ENCODE results near the gene INPP4A. TPM values are rescaled to one million over a fixed set of nuclear protein-coding genes. Genes with fewer than 3 reads are reported as not detected.

INPP4A gene
- total RNA-seq, 2 donors from 2014 or later, result 10.9 to 12.2 TPM

DNA sequence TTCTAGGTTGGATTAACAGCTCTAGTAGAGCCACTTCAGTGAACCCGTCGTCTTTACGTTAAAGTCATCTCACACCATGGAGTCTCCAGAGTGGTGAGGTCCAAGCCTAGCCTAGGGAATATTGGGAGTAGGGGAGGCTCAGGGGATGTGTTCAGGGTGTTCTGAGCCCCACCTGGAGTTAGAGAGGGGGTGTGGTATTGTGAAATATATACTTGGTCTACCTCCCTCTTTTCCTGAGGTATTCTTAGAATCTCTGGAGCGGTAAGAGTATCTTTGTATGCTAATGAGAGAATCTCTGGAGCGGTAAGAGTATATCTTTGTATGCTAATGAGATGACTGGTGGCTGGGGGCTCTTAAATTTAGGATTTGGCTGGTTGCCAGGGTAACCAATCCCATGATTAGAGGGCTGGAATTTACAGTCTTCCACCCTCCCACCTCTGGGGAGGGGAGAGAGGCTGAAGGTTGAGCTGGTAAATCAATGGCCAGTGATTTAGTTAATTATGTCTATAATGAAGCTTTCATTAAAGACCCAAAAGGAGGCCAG is 69.5 kb downstream of the INPP4A start:
- Histone ChIP-seq H3K9me3 (no peaks in the 10 kb centered on the region), H3K36me3 (replicated peaks in 1 of 2; ENCODE audit: insufficient read depth in 1 of 2, low read depth in 2 of 2) (no peaks in the 10 kb centered on the region), H3K27me3 (no peaks in the 10 kb centered on the region), H3K4me3 (no peak overlapping the region), H3K27ac (no peak overlapping the region), H3K4me1 (peaks cover 4% of the 10 kb centered on the region)
- intact Hi-C loops (cut with DNase I), result no loop called here
- TF ChIP-seq POLR2A (IDR thresholded peaks at IDR 0.05), result no peak
- TF ChIP-seq, protein P1, sequence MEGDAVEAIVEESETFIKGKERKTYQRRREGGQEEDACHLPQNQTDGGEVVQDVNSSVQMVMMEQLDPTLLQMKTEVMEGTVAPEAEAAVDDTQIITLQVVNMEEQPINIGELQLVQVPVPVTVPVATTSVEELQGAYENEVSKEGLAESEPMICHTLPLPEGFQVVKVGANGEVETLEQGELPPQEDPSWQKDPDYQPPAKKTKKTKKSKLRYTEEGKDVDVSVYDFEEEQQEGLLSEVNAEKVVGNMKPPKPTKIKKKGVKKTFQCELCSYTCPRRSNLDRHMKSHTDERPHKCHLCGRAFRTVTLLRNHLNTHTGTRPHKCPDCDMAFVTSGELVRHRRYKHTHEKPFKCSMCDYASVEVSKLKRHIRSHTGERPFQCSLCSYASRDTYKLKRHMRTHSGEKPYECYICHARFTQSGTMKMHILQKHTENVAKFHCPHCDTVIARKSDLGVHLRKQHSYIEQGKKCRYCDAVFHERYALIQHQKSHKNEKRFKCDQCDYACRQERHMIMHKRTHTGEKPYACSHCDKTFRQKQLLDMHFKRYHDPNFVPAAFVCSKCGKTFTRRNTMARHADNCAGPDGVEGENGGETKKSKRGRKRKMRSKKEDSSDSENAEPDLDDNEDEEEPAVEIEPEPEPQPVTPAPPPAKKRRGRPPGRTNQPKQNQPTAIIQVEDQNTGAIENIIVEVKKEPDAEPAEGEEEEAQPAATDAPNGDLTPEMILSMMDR (IDR thresholded peaks at IDR 0.05), result no peak
- DNase-seq (no peak), ATAC-seq (no peak)
- WGBS, 2 donors, result 93% methylated on average over 5 of the region's 5 CpGs

DNA sequence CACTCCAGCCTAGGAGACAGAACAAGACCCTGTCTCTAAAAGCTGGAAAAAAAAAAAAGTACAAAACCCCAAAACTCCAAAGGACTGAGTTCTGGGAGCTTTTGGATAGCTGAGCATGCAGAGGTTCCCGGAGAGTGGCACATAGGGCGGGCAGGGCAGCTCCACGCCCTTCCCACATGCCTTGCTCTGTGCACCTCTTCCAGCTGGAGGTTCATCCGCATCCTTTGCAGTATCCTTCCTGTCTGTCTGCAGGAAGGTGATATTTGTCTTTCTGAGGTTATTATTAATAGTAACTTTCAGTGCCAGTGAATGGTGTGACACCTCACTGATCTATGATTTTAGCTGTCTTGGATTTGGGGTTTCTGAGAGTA is 70.2 kb downstream of the INPP4A start:
- TF ChIP-seq POLR2A (IDR thresholded peaks at IDR 0.05), result no peak
- TF ChIP-seq, protein P1 (IDR thresholded peaks at IDR 0.05), result no peak
- Histone ChIP-seq H3K27ac (no peak overlapping the region), H3K36me3 (replicated peaks in 1 of 2; ENCODE audit: insufficient read depth in 1 of 2, low read depth in 2 of 2) (no peaks in the 10 kb centered on the region), H3K4me3 (no peak overlapping the region), H3K9me3 (no peaks in the 10 kb centered on the region), H3K4me1 (peaks cover 5% of the 10 kb centered on the region), H3K27me3 (no peaks in the 10 kb centered on the region)
- ATAC-seq (no peak), DNase-seq (no peak)
- 81 to 95% methylated on average over 4 of the region's 4 CpGs for WGBS, 2 donors
- intact Hi-C loops (cut with DNase I), result no loop called here

DNA sequence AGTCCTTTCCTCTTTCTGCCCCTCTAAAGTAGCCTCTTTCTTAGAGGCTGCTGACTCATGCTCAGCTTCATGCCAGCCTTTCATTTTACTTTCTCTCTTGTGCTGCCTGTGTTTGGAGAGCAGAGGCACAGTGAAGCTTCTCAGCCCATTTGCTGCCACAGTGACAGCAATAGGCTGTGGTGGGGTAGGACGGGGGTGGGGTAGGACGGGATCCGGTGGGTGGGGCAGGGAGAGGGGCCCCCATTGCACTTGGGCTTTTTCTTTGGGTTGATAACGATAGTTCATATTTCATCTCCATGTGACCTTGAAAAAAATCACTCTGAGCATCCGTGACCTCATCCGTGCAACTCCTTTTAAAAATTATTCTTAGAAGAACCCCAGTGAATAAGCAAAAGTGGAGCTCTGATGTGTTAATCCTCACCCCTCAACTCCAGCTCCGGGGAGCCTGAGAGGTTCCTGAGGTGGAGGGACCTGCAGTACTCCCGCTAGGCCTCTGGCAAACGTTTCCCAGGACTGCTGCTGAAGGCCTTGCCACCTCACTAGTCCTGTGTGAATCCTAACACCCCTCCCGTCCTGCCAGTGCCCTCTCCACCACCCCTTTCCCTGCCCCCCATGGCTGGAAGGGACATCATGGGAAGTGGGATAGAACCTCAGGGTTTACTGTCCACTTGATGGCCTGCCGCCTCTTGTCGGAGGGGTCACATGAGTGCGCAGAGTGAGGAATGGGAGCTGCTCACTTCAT is 70.8 kb downstream of the INPP4A start:
- WGBS, 2 donors, result 74 to 89% methylated on average over 13 of the region's 13 CpGs
- H3K36me3 ChIP-seq (replicated peaks in 1 of 2; ENCODE audit: insufficient read depth in 1 of 2, low read depth in 2 of 2), result no peaks in the 10 kb centered on the region
- no peak overlapping the region for H3K27ac ChIP-seq
- H3K4me1 ChIP-seq, result peaks cover 5% of the 10 kb centered on the region
- TF ChIP-seq, protein P1 (IDR thresholded peaks at IDR 0.05), result no peak
- TF ChIP-seq POLR2A (IDR thresholded peaks at IDR 0.05), result no peak
- H3K4me3 ChIP-seq, result no peak overlapping the region
- ATAC-seq, result no peak
- DNase-seq, result no peak
- H3K9me3 ChIP-seq, result no peaks in the 10 kb centered on the region
- intact Hi-C loops (cut with DNase I), result no loop called here
- no peaks in the 10 kb centered on the region for H3K27me3 ChIP-seq

DNA sequence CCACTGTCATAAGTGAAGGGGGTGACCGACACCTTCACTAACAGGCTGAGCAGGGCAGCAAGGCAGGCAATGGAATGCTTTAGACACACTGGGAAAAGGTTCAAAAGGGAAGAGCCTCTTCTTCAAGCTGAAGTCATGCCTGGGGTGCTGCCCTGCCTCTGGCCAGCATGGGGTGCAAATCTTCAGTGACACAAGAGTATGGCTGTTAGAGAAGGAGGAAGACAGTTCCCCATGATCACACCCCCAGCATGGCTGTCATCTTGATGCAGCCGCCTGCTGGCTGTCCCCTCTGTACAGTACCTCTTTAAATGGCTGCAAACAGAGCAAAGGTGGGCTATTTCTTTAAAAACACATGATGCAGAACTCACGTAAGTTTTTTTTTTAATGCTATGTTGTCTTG is 71.9 kb downstream of the INPP4A start:
- TF ChIP-seq, protein P1 (IDR thresholded peaks at IDR 0.05), result no peak
- TF ChIP-seq POLR2A (IDR thresholded peaks at IDR 0.05), result no peak
- H3K4me1 ChIP-seq, result peaks cover 5% of the 10 kb centered on the region
- H3K4me3 ChIP-seq, result no peak overlapping the region
- no peaks in the 10 kb centered on the region for H3K27me3 ChIP-seq
- ATAC-seq (no peak), DNase-seq (no peak)
- no peaks in the 10 kb centered on the region for H3K36me3 ChIP-seq (replicated peaks in 1 of 2; ENCODE audit: insufficient read depth in 1 of 2, low read depth in 2 of 2)
- no peak overlapping the region for H3K27ac ChIP-seq
- 75 to 96% methylated on average over 3 of the region's 3 CpGs for WGBS, 2 donors
- H3K9me3 ChIP-seq, result no peaks in the 10 kb centered on the region
- intact Hi-C loops (cut with DNase I), result no loop called here

DNA sequence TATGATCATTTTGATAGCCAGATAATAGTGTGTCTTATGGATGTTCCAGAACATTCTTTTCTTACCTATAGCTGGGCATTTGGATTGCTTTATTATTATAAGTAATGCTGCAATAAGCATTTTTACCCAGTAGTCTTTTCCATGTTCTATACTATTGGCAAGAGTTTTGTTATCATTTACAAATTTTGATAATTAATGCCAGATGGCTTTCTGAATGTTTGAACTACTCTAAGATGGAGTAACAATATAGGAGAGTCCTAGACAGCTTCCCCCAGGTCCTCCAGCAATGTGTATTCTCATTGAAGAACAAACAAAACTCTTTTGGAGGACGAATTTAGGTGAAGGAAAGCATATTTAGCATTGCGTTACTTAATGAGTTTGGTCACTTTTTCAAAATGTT is 73.0 kb downstream of the INPP4A start:
- peaks cover 5% of the 10 kb centered on the region for H3K4me1 ChIP-seq
- no peak for TF ChIP-seq POLR2A (IDR thresholded peaks at IDR 0.05)
- TF ChIP-seq, protein P1 (IDR thresholded peaks at IDR 0.05), result no peak
- intact Hi-C loops (cut with DNase I), result no loop called here
- no peak overlapping the region for H3K4me3 ChIP-seq
- no peaks in the 10 kb centered on the region for H3K9me3 ChIP-seq
- no peak for ATAC-seq
- no peaks in the 10 kb centered on the region for H3K36me3 ChIP-seq (replicated peaks in 1 of 2; ENCODE audit: insufficient read depth in 1 of 2, low read depth in 2 of 2)
- no peak for DNase-seq
- H3K27me3 ChIP-seq, result no peaks in the 10 kb centered on the region
- H3K27ac ChIP-seq, result no peak overlapping the region
- WGBS, 2 donors, result 79% methylated on average over 2 of the region's 2 CpGs
